HepG2 (cell line): Measurements from ENCODE around the gene P2RY6. TPM values are rescaled to one million over a fixed set of nuclear protein-coding genes. Genes with fewer than 3 reads are reported as not detected.

Source experiments
- ARID5B ChIP-seq: IDR thresholded peaks from 2 replicates; pipeline ENCODE4 v1.4.0; 2020; ENCODE audit warnings: mild to moderate bottlenecking, missing genetic modification reagents
- ASH2L ChIP-seq: fragments of 300-600, 200-600 bp; sonication (generic); IDR thresholded peaks from 2 replicates; pipeline ENCODE4 v1.7.0; 2017; ENCODE audit warnings: low read depth, mild to moderate bottlenecking, moderate library complexity, mixed read lengths, low read length; ENCODE audit not compliant: insufficient read length
- CREB1 ChIP-seq, 2 experiments: fragments of 450-650 bp in 1 of 2; IDR thresholded peaks; 2 replicates each; pipeline ENCODE4 v1.6.1; 2016 to 2017; ENCODE audit warnings: control low read depth in 1 of 2, mild to moderate bottlenecking in 1 of 2, missing compliant biosample characterization in 1 of 2, missing genetic modification characterization in 1 of 2
- FOXK2 ChIP-seq: fragments of 450-650 bp; IDR thresholded peaks from 2 replicates; pipeline ENCODE4 v1.6.1; 2016
- GABPA ChIP-seq, 2 experiments: IDR thresholded peaks; 2 replicates each; pipeline ENCODE4 v1.6.1; 2011 to 2016; ENCODE audit warnings: low read depth in 2 of 2, low read length in 1 of 2, missing biosample characterization in 1 of 2, missing genetic modification characterization in 1 of 2
- GATA4 ChIP-seq: sonication (generic); IDR thresholded peaks from 2 replicates; pipeline ENCODE4 v1.6.1; 2016; ENCODE audit warnings: antibody characterized with exemption, low read depth, borderline replicate concordance
- GTF2F1 ChIP-seq: fragments of 150-350 bp; IDR thresholded peaks from 2 replicates; pipeline ENCODE4 v1.6.1; 2014; ENCODE audit warnings: low read length
- KLF6 ChIP-seq: IDR thresholded peaks from 2 replicates; pipeline ENCODE4 v1.8.0; 2016; ENCODE audit warnings: missing biosample characterization, missing genetic modification reagents
- NFIC ChIP-seq: IDR thresholded peaks from 2 replicates; pipeline ENCODE4 v1.6.1; 2012; ENCODE audit warnings: mild to moderate bottlenecking, low read length, inconsistent platforms
- RXRB ChIP-seq: IDR thresholded peaks from 2 replicates; pipeline ENCODE4 v1.6.1; 2016; ENCODE audit warnings: borderline replicate concordance, missing genetic modification reagents, missing compliant biosample characterization
- SMYD3 ChIP-seq: sonication (generic); formaldehyde crosslinking; IDR thresholded peaks from 2 replicates; pipeline ENCODE4 v1.8.1; 2023; ENCODE audit warnings: mild to moderate bottlenecking, missing genetic modification reagents
- ZBTB7A ChIP-seq: sonication (generic); formaldehyde crosslinking; IDR thresholded peaks from 2 replicates; pipeline ENCODE4 v1.8.0; 2022; ENCODE audit warnings: mild to moderate bottlenecking, missing genetic modification reagents
- ZNF24 ChIP-seq: fragments of 450-650 bp; IDR thresholded peaks from 2 replicates; pipeline ENCODE4 v1.6.1; 2017; ENCODE audit warnings: antibody characterized with exemption, mild to moderate bottlenecking
- ZNF317 ChIP-seq: sonication (generic); formaldehyde crosslinking; IDR thresholded peaks from 2 replicates; pipeline ENCODE4 v1.5.0; 2020; ENCODE audit warnings: mild to moderate bottlenecking, missing genetic modification reagents
- ZNF430 ChIP-seq: sonication (generic); formaldehyde crosslinking; IDR thresholded peaks from 2 replicates; pipeline ENCODE4 v1.9.0; 2021; ENCODE audit warnings: mild to moderate bottlenecking, missing genetic modification reagents
- ZNF446 ChIP-seq: sonication (generic); formaldehyde crosslinking; IDR thresholded peaks from 2 replicates; pipeline ENCODE4 v1.5.0; 2020; ENCODE audit warnings: mild to moderate bottlenecking, missing genetic modification reagents
- ZNF451 ChIP-seq: sonication (generic); formaldehyde crosslinking; IDR thresholded peaks from 2 replicates; pipeline ENCODE4 v1.5.0; 2020; ENCODE audit warnings: mild to moderate bottlenecking, missing genetic modification reagents
- ZNF83 ChIP-seq: sonication (generic); formaldehyde crosslinking; IDR thresholded peaks from 2 replicates; pipeline ENCODE4 v1.4.0; 2020; ENCODE audit warnings: missing genetic modification reagents, mild to moderate bottlenecking, borderline replicate concordance
- ZNF841 ChIP-seq: sonication (generic); formaldehyde crosslinking; IDR thresholded peaks from 2 replicates; pipeline ENCODE4 v1.8.1; 2023; ENCODE audit warnings: missing genetic modification reagents, borderline replicate concordance
- polyA plus RNA-seq, 8 experiments: library from polyadenylated mRNA; depleted of rRNA in 3 of 8; stranded (reverse) in 7 of 8; unstranded in 1 of 8; fragments of >200 nt; fragmentation: Illumina TruSeq in 4 of 8; extraction: Trizol in 4 of 8; gene quantifications; 2 replicates each; pipeline versions ENCODE4 v1.2.1 to v1.2.3, GENCODE V29; 2011 to 2016; ENCODE audit warnings: low read depth in 4 of 8, missing spikeins in 1 of 8, mixed read lengths in 1 of 8; ENCODE audit not compliant: insufficient read depth in 1 of 8
- total RNA-seq, 5 experiments: library from RNA; depleted of rRNA; stranded (reverse); fragments of >200 nt; fragmentation: Illumina TruSeq; extraction: Trizol; gene quantifications; 2 replicates each; pipeline ENCODE4 v1.2.3, GENCODE V29; 2016; ENCODE audit warnings: low read depth in 1 of 5
- TF ChIP-seq, protein P1 (sequence below): IDR thresholded peaks from 2 replicates; pipeline ENCODE4 v1.6.1; 2016; ENCODE audit warnings: mild to moderate bottlenecking

P2RY6 gene
- total and polyA plus RNA-seq, 2 of the 13 experiments (the other 11 are each of a cell fraction or from before 2014, with no cell fraction given) = 0.09 to 0.29 TPM

DNA sequence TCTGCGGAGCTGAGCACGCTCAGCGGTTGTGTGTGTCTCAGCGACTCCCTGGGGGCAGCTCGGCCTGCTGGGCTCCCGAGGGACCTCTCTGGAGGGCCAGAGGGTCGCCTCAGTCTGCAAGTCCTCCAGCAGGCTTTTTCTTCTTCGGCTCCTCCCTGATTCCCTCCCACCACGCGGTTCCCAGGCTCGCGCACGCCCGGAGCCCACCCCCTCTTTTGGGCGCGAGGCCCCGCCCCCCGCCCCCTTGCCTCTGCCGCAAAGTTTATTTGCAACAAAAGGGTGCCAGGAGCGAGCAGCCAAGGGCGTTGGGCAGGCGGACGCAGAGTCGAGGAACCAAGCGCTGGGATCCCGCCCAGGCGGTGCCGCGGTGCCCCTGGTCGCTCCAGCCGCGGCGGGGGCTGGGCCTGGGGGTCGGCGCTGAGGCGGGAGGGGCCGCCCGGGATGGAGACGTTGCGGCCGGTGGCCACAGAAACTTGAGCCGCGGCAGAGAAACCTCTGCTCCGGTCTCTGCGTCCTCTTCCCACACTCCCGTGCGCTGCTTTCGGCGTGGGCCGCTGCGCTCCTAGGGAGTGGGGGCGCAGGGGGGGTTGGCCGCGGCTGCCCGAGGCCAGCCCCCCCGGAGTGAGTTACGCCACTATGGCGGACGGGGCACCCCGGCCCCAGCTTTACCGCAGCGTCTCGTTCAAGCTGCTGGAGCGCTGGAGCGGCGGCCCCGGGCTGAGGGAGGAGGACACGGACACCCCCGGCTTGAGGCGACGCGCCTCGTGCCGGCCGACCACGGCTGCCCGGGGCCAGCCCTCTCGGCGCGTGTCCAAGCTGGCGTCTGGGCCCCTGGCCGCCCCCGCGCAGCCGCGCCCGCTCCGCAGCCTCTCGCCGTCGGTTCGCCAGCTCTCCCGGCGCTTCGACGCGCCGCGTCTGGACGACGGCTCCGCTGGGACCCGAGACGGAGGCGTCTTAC is 36.1 kb downstream of the P2RY6 start, which contains the start of gene ARHGEF17 (continued):
- TF ChIP-seq, protein P1, sequence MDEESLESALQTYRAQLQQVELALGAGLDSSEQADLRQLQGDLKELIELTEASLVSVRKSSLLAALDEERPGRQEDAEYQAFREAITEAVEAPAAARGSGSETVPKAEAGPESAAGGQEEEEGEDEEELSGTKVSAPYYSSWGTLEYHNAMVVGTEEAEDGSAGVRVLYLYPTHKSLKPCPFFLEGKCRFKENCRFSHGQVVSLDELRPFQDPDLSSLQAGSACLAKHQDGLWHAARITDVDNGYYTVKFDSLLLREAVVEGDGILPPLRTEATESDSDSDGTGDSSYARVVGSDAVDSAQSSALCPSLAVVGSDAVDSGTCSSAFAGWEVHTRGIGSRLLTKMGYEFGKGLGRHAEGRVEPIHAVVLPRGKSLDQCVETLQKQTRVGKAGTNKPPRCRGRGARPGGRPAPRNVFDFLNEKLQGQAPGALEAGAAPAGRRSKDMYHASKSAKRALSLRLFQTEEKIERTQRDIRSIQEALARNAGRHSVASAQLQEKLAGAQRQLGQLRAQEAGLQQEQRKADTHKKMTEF (CRISPR knock-in tag) = 0 out of 2 replicates have a peak, but pooled peaks have one; percentile 14
- TF ChIP-seq ZNF446 (CRISPR knock-in tag) (no peak; the same call in 1 of the 2 replicates), KLF6 (CRISPR knock-in tag) (no peak), ZNF451 (CRISPR knock-in tag) (no peak), GABPA (IDR thresholded peaks at IDR 0.05; ENCODE audit: low read depth, low read length) (no peak), GABPA (CRISPR knock-in tag; IDR thresholded peaks at IDR 0.05; ENCODE audit: low read depth) (no peak), RXRB (CRISPR knock-in tag) (peak; percentile 51; the same call in 1 of the 2 replicates), ZNF317 (no peak), GTF2F1 (no peak), ZNF841 (CRISPR knock-in tag) (no peak), GATA4 (no peak), ARID5B (no peak), SMYD3 (no peak), ZNF24 (no peak), ZNF430 (CRISPR knock-in tag) (no peak; the same call in 1 of the 2 replicates), ZBTB7A (CRISPR knock-in tag) (peak; percentile 80), CREB1 (IDR thresholded peaks at IDR 0.05) (no peak), CREB1 (CRISPR knock-in tag; IDR thresholded peaks at IDR 0.05) (no peak), ZNF83 (no peak), FOXK2 (no peak), ASH2L (no peak), NFIC (no peak)
